Hematopoietic multipotent progenitor cell treated with erythropoietin and hydrocortisone succinate and interleukin-3 and kit ligand, for 17 days (in vitro differentiated cells): ENCODE measurements around the gene THSD4.

Experiments
- DNase-seq: peaks from one replicate; pipeline ENCODE4 v3.0.0-alpha.2; 2015; ENCODE audit warnings: low spot score

Gene THSD4

DNA sequence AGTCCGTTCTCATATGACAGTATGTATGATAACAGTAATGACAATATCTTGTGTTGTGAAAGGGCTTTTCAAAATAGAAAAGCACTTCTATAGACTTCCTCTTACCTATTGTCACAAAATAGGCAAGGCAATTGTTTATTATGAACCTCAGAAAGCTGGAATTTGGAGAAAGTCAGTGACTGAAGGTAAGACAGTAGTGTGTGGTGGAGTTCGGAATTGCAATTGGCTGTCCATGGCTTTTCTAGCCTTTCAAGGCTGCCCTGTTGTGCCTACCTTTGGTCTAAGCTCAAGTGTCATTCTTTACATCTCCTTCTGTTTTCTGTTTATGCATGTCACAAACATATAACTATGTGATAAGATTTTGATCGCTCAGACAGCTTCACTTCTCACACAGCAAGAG, 475.8 kb downstream of the THSD4 start:
- no peak for DNase-seq

DNA sequence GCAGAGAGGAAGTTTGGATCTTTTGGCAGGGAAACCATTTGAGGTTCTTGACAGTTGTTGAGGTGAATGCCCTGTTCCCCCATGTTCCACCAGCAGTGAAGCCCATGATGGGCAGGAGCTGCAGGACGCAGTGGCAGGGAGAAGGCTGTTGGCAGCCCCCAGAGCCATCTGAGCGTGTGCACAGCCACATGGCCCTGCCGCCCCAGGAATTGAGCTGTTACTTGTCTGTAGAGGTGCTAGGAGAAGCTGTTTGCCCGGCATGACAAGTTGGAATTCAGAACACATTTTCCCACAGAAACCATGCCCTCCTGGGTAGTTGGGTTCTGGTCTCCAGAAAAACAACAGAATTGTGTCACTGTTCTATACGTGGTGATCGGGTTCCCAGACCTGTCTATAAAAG, 476.9 kb downstream of the THSD4 start:
- DNase-seq, result no peak

DNA sequence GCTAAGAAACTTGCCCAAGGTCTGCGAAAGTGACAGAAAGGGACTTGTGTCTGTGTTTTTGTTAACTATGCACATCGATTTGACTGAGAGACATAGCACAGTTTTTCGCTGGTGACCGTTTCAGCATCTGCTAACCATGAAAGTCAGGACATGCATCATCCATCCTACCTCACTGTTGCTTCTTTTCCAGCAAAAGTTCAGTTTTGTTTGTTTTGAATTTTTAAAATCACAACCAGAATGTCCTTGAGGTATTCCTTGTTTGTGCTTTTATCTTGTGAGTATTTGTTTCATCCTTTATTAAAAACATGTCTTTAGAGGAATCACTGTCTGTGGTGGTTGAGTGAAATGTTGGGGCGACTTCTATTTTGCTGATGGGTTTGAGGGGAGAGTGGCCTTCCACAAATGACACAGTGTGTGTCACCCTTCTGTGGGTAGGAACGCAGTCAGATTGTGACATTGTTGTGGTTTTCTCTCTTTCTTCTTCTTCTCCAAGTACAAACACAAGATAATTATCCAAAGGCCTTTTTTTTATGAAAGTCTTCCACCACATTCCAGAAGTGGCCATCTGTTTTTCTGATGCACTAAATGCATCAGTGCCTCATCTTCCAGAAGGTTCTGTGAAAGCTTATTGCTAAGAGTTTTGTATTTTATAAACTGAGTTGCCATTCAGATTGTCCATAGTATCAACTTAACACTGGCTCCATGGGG, 480.7 kb downstream of the THSD4 start:
- DNase-seq, result no peak

DNA sequence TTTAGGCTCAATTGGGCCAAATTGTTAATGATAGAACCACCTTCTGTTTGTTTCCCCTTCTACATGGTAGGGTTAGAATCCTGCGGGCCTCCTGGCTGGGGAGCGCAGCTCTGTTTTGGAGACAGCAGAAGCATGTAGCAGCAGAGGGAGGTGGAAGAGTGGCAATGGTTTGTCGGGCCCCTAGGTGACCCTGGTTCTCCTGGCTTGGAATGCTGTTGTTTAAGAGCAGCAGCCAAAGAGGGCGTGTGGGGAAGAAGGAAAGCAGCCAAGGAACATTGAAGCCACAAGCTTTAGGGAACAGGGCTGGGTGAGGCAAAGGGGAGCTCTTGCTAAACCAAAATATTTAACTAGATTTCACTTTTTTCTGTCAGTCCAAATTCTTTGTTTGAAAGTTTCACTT, 481.4 kb downstream of the THSD4 start:
- no peak for DNase-seq

DNA sequence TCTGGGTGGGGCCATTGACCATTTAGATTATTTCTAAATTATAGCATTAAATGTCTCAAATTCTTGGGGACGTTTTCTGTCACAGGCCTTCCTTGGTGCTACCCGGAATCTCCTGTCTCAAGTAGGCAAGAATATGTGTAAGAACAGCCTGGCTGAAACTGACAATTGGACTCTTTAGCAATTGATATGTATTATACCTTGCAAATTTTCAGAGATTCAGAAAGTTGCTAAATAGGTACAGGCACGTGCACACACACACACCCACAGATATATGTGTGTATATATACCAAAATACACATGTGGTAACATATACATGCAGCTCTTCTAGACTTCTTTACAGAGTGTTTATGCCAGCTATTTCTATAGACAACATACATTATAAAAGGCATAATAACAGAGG, 481.9 kb downstream of the THSD4 start:
- DNase-seq, result no peak

DNA sequence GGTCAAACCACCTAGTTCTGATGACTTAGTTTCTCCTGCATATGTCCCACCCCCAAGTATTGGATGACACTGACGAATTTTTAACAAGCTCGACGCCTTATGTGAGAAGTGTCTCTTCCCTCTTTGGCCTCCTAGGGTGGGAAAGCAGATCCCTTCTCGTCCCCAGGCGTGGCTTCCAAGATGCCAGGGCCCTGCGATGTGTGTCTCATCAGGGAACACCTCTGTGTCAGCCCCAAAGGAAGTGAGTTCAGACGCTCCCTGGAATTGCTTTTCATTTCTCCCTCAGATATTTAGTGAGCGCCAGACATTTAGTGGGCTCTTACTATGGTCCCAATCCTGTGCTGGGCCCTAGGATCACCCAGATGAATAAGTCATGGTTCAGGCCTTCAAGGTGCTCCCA, 482.4 kb downstream of the THSD4 start:
- no peak for DNase-seq

DNA sequence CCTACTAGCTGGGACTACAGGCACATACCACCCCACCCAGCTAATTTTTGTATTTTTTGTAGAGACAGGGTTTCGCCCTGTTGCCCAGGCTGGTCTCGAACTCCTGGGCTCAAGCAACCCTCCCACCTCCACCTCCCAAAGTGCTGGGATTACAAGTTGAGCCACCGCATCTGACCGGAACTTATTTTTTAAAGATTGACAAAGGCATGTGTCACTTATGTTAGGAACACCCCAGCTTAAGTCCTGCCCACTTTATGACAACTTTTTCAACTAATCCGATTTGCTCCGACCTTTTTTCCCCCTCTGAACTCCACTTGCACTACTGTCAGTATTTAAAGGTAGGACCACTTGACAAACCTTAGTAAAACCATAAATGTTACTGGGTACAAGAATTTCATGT, 483.5 kb downstream of the THSD4 start:
- DNase-seq, result no peak

DNA sequence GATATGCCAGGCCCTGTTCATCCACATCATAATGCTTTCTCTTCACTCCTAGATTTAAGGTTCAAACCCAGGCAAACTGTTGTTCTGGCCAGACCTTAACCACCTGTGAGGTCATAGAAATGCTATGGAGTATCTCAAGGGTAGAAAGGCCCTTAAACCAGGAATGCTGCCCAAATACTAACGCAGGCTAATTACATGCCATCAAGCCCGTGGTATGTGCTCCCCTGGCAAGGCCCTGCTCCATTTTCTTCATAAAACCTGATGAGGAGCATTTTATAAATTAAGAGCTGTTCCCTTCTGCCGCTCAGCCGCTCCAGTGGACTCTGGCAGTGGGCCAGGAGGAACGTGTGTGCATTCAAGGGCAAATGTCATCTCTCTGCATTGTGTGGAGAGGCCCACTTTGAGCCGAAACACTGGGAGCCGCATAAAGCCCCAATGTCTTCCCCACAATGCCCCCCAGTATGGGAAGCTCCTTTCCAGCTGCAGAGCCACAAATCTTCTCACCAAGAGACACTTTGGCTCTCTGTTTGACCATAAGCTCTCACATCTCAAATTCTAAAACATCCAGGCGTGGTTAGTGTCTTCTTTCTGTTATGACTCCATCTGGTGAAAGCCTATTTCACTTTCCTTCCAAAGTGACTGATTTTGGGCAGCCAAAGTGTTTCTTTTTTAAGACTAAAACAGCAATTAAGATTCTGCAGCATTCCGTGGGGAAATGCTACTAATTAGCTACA, 484.3 kb downstream of the THSD4 start:
- DNase-seq, result no peak

DNA sequence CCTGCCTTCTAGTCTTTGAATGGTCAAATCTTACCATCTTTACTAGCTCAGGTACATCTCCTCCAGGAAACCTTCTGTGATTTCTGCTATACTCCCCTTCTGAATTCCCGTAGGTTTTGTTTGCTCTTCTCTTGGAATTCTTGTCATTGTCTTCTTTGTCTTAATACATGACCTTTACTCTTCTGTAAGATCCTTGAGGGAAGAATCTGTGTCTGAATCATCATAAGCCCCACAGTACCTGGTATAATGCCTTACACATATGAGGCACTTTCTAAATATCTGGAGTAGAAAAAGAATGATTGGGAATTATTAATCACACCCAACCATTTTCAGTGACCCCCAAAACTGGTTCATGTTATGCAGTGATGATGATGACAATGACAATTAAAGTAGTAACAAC, 485.0 kb downstream of the THSD4 start:
- DNase-seq, result no peak

DNA sequence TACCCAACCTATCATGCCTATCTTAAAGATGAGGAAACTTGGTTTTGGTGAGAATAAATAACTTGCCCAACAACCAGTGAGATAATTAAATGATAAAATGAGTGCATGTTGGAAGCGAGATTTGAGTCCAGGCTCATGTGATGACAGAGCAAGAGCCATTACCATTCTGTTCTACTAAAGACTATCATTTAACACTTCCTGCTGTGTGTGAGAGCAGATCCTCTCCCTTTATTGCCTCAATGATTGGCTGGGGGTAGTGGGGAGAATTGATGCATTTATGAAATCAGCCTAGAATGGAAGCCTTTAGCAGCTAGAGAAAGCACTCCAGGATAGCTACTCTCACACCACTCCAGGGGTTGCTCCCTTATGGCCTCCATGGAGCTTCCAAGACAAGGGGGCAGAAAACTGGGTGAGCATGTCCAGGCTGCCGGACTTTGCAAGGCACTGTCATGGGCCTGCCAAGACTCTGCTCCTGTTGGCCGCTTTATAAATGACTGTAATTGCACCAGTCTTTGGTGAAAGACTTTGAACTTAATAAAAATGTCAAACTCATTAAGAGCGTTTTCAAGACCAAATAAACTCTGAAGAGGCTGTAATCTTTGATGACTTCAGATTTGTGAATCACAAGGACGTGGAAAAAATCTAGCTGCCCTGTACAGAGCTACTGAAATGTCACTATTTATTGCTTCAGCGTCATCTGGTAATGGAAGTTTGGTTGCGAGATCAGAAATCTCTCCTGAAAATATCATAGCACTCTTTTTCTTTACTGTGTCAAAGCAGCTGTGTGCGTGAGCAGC, 486.0 kb downstream of the THSD4 start:
- no peak for DNase-seq

DNA sequence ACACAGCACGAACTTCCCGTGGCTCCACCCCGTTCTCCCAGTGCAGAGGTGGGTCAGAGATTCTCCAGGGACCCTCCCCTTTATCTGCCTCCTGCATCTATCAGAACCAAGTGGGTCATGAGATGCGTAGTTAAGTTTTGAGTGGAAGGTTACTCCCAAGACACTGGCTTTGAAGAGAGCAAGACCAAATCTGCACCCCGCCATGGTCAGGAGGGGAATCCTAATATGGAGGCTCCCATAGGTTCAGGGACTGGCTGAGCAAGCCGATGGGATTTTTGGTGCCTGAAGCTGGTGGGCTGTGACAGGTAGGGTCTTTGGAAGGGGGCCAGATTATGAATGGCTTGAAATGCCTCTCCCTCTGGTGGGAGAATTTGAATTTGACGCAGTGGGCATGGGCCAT, 488.1 kb downstream of the THSD4 start:
- no peak for DNase-seq

DNA sequence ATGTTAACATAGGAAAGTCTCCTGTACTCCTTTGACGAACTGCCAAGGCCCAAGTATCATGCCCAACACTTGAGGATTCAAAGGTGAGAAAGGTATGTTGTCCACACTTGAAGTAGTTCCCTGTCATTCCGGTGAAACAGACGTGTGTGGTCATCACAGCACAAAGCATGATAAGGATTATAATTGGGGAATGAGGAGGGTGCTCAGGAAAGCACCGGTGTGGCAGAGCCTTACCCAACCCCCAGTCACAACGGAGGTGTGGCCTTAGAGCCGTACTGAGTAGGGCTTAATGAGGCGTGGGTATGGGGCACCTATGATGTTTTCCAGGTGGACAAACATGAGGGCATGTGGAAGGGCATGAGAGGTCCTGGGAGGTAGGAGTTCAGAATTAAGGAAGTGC, 492.1 kb downstream of the THSD4 start:
- no peak for DNase-seq

DNA sequence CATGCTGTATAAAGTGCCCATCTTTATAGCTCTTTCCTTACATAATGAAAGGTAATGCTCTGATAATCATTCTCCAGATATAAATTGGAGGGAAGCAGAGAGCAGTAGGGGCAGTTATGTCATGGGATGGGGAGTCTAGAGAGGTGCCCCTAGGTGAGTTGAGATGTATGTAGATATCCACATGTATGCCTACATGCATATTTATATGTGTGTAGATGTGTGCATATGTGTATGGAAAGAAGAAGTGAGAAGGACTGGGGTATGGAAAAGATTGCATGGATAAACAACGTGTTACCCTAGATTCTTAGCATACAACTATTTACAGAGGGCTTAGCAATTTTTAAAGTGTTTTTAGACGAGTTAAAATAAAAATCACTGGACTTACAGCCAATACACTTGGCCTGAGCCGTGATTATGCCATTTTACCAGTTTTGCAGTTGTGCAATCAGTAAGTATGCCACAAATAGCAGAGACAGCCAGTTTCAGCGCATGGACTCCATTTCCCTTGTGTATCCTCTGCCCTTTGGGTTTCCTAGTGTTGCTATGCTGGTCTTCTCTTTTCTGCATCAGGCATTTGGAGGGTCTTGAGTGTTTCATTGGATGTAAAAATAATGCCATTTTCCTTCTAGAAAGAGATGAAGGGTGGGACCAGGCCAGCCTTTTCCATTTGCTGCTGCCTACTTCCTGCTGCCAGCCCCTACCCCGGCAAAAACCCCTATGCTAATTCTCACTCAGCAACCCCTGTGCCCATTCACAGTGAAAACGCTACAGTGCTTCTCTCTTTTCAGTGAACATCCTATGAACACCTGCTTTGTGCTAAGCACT, 495.7 kb downstream of the THSD4 start:
- DNase-seq, result no peak

DNA sequence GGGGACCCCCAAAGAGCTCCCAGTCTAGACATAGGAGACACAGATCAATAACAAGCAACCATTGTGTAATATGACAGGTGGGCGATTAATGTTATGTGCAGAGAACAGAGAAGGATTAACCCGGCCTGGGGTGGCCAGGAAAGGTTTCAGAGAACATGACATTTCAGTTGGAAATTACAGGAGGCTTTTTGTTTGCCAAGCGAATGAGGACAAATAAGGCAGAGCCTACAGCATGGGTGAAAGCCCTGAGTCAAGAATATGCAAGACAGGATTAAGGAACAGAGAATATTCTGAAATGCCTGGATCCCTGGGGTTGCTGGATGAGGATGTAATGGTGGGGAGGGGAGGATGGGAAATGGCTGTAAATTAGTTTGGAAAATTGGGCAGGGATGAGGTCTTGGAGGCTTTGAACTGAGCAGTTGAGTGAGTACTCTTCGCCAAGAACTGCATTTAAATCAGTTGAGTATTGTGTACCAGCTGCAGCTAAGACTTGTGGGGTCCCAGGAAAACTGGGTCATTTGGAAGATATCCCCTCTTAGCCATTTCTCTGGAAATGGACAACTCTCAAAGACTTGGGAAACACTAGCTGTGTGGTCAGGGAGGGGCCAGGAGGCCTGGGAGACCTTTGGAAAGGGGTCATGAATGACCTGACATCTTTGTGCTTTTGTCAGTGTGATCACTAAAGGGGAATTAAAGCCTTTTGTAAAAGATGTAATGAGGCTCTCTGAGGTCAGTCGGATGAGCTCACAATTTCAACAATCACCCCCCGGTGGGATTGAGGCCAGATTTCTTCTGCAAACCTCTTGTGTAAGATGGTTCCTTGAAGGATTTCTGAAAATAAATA, 496.5 kb downstream of the THSD4 start:
- DNase-seq, result no peak

DNA sequence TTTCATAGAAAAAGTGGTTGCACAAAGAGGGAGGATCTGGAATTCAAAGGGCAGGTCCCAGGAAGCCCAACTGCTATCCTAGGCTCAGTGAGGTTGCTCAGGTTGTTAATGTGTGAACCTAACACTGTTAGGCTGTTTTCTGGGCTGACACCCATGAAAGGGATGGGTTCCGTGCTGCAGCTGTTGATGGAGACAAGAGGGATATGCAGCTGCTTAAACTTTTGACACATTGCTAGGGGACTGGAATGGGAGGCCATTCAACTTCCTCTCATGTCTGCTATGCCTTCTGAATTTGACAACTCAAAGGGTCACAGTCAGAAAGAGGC, 497.1 kb downstream of the THSD4 start:
- DNase-seq, result no peak

DNA sequence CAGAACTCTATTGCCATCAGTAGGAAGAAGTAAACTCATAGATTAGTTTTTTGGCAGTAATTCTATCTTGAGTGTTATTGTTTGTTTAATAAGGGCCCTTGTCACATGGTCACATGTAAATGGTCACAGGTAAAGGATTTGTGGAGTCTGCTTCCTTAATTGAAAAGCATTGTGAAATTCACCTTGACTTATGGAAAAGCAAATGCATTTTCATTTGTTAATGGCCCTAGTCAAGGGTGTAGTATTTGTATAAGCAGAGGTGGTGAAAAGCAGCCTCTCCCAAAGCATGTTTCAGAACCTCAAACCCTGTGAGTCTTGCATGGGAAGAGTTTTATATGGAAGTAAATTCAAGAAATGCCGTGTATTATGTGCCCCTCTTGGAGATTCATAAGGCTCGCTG, 497.6 kb downstream of the THSD4 start:
- DNase-seq, result no peak

DNA sequence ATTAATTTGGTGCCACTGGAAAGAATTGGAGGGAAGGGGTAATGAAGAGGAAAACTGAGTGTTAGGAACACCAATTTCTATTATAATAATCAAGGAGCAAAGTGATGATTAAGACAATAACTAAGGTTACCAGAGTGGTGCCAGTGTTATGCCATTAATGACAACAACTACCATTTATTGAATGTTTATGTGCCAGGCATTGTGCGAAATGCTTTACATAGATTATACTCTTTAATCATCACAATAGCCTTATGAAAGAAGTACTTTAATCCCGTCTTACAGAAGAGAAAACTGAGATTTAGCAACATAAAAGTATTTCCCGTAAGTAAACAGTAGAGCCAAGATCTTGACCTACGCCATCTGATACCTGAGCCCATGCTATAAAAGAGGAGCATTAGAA, 507.8 kb downstream of the THSD4 start:
- DNase-seq, result no peak

DNA sequence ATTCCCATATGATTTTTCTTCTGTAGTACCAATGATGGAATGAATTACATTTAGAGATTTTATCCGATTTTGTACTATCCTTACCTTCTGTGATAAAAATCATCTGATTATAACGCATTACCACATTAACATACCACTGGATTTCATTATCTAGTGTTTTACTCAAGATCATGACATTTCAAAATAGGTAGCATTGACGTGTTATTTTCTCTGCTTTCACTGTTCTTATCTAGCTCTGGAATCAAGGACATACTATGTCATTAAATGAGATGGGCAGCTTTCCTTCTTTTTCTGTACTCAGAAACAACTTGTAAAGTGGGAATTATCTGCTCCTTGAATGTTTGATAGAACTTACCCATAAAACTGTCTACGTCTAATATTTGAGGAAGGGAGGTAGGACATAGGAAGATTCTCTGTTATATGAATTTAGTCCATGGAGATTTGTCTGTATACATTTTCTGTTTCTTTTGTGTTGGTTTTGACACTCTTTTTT, 511.4 kb downstream of the THSD4 start:
- no peak for DNase-seq

DNA sequence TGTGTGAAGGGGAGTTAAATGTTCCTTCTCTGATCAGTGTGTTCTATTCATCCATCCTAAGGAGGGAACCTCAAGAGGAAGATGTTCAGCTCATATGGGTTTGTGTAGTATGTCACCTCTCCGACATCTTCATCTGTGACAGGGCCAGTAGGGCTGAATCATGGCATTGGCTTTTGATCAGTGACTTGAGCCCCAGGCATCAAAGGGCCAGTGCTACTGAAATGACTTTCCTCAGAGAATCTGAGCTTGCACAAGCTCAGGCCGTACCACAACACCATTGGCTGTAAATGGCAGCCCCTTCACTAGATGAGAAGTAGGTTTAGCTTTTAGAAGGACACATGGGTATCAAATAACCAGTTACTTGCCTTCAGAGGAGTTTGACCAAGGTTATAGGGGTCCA, 511.9 kb downstream of the THSD4 start:
- DNase-seq, result no peak

DNA sequence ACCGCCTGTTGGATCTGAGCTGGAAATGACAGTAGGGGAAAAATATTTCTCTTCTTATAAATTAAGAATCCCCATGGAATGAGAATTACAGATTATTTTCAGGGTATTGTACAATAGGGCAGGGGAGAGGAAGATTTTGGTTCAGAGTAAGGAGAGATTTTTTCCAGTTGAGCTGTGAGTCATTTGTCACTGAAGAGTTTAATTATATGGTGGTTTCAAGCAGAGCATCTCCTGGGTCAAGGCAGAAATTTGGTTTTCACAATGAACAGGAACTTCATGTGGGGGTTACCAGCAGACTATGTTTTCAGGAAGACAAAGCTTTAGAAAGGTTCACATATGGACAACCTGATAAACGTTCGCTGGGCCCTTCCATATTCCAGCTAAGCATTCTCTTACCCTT, 512.3 kb downstream of the THSD4 start:
- no peak for DNase-seq
